ENCODE results near the gene APRT. TPM values are rescaled to one million over a fixed set of nuclear protein-coding genes. Genes with fewer than 3 reads are reported as not detected.
"Not testable (repeated sequence)": the region's sequence is repeated elsewhere in the genome, so short reads cannot be mapped to it uniquely, and the experiment has no call there.

APRT gene
- total and polyA plus RNA-seq, 2 donors, result 28.8 to 167 TPM

DNA sequence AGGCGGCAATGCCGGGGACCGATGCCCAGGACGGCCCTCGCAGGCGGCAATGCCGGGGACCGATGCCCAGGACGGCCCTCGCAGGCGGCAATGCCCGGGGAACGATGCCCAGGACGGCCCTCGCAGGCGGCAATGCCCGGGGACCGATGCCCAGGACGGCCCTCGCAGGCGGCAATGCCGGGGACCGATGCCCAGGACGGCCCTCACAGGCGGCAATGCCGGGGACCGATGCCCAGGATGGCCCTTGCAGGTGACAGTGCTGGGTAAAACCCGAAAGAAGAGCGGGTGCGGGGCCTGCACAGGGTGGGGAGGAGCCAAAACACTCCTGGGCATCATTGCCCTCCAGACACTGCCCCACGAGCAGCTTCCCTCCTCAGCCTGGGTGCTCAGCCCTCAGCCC, 11.9 kb upstream of the APRT start:
- not testable (repeated sequence) for H3K4me3 ChIP-seq (ENCODE audit: low read depth, low read length); DNase-seq (ENCODE audit: extremely low spot score); H3K27ac ChIP-seq (ENCODE audit: low read depth); H3K4me1 ChIP-seq (ENCODE audit: insufficient read depth); H3K36me3 ChIP-seq (ENCODE audit: insufficient read depth)
- 98% methylated on average over 28 of the region's 31 CpGs for WGBS

- Histone ChIP-seq H3K36me3 (ENCODE audit: insufficient read depth) (no peaks in the 10 kb centered on the region), H3K27ac (ENCODE audit: low read depth) (no peak overlapping the region), H3K4me3 (ENCODE audit: low read depth, low read length) (no peak overlapping the region), H3K4me1 (ENCODE audit: insufficient read depth) (no peaks in the 10 kb centered on the region)
- WGBS, result 94% methylated on average over 24 of the region's 24 CpGs
- DNase-seq (ENCODE audit: extremely low spot score), result no peak
Measured at GRCh38 chr16:88822281-88823040, 10.7 kb upstream of the APRT start.

DNA sequence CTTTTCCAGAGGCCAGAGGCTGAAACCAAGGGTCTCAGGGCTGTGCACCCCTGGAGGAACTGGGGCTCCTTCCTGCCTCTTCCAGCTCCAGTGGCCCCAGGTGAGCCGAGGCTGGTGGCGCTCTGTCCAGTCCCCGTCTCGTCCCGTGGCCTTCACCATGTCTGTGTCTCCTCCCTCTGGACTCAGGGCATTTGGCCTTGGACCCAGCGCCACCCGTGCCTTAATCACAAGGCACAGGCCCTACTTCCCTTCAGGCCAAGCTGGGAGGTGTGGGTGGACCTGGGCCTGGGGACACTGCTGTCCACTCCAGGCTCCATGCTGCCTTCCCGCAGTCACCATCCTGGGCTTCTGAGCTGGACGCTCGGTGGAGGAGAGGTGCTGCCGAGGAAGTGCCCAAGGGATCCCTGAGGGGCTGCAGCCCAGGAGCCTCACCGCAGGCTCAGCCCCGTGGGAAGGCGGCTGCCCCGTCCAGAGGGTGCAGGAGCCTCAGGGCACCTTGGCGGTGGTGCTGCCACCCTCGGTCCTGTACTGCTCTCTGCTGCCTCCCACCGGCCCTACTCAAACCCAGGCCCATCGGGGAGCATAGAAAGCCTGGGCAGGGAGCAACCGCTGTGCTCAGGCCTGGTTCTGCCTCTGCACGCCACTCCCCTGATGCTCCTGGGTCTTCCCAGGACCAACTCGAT, 9.6 kb upstream of the APRT start:
- Histone ChIP-seq H3K4me3 (ENCODE audit: low read depth, low read length) (no peak overlapping the region), H3K4me1 (ENCODE audit: insufficient read depth) (no peaks in the 10 kb centered on the region), H3K36me3 (ENCODE audit: insufficient read depth) (no peaks in the 10 kb centered on the region), H3K27ac (ENCODE audit: low read depth) (no peak overlapping the region)
- DNase-seq (ENCODE audit: extremely low spot score), result no peak
- 82% methylated on average over 22 of the region's 22 CpGs for WGBS

DNA sequence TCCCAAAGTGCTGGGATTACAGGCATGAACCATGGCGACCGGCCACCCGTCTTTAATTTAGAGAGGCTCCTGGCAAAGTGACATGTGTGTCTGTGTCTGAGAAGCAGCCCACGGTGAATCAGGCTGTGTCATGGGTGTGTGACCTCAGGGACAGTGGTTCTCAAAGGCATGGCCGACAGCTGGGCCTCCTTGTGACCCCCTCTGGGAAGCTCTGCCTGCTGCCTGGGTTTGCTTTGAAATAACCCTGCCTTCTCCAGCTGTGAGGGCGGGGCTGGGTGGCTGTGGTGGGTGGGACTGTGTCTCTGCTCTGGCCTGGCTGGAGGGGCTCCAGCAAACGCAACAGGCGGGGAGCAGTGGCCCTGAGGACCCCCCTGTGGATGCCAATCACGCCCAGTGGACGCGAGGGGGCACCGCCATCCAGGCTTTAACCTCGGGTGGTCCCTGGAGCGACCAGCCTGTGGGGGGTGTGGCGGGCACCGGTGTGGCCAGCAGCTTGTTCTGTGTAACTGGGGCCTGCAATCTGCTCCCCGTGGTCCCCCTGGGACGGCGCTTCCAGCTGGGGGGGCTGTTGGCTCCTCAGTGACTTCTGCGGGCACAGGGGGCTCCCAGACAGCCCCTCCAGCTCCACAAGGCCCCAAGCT, 8.8 kb upstream of the APRT start:
- no peak overlapping the region for H3K27ac ChIP-seq (ENCODE audit: low read depth)
- H3K36me3 ChIP-seq (ENCODE audit: insufficient read depth), result no peaks in the 10 kb centered on the region
- WGBS, result 78% methylated on average over 20 of the region's 20 CpGs
- no peak overlapping the region for H3K4me3 ChIP-seq (ENCODE audit: low read depth, low read length)
- H3K4me1 ChIP-seq (ENCODE audit: insufficient read depth), result no peaks in the 10 kb centered on the region
- no peak for DNase-seq (ENCODE audit: extremely low spot score)

- WGBS, result 81% methylated on average over 16 of the region's 16 CpGs
- no peak for DNase-seq (ENCODE audit: extremely low spot score)
- Histone ChIP-seq H3K4me1 (ENCODE audit: insufficient read depth) (no peaks in the 10 kb centered on the region), H3K27ac (ENCODE audit: low read depth) (no peak overlapping the region), H3K4me3 (ENCODE audit: low read depth, low read length) (no peak overlapping the region), H3K36me3 (ENCODE audit: insufficient read depth) (no peaks in the 10 kb centered on the region)
Measured at GRCh38 chr16:88819126-88819525, 7.4 kb upstream of the APRT start.

- no peak overlapping the region for H3K27ac ChIP-seq (ENCODE audit: low read depth)
- H3K4me3 ChIP-seq (ENCODE audit: low read depth, low read length), result no peak overlapping the region
- no peaks in the 10 kb centered on the region for H3K4me1 ChIP-seq (ENCODE audit: insufficient read depth)
- DNase-seq (ENCODE audit: extremely low spot score), result no peak
- no peaks in the 10 kb centered on the region for H3K36me3 ChIP-seq (ENCODE audit: insufficient read depth)
- 64% methylated on average over 18 of the region's 18 CpGs for WGBS
Measured at GRCh38 chr16:88818575-88818874, 6.8 kb upstream of the APRT start.

GRCh38 chr16:88817785-88818574, 6.3 kb upstream of the APRT start:
- 78% methylated on average over 40 of the region's 40 CpGs for WGBS
- DNase-seq (ENCODE audit: extremely low spot score), result no peak
- H3K4me3 ChIP-seq (ENCODE audit: low read depth, low read length), result no peak overlapping the region
- H3K4me1 ChIP-seq (ENCODE audit: insufficient read depth), result no peaks in the 10 kb centered on the region
- no peaks in the 10 kb centered on the region for H3K36me3 ChIP-seq (ENCODE audit: insufficient read depth)
- no peak overlapping the region for H3K27ac ChIP-seq (ENCODE audit: low read depth)

GRCh38 chr16:88816736-88817535, 5.2 kb upstream of the APRT start:
- Histone ChIP-seq H3K27ac (ENCODE audit: low read depth) (no peak overlapping the region), H3K4me1 (ENCODE audit: insufficient read depth) (no peaks in the 10 kb centered on the region), H3K36me3 (ENCODE audit: insufficient read depth) (no peaks in the 10 kb centered on the region), H3K4me3 (ENCODE audit: low read depth, low read length) (no peak overlapping the region)
- 83% methylated on average over 41 of the region's 41 CpGs for WGBS
- no peak for DNase-seq (ENCODE audit: extremely low spot score)

- DNase-seq (ENCODE audit: extremely low spot score), result no peak
- Histone ChIP-seq H3K4me1 (ENCODE audit: insufficient read depth) (no peaks in the 10 kb centered on the region), H3K27ac (ENCODE audit: low read depth) (no peak overlapping the region), H3K4me3 (ENCODE audit: low read depth, low read length) (no peak overlapping the region), H3K36me3 (ENCODE audit: insufficient read depth) (no peaks in the 10 kb centered on the region)
- 54% methylated on average over 19 of the region's 19 CpGs for WGBS
Measured at GRCh38 chr16:88815901-88816589, 4.3 kb upstream of the APRT start.

GRCh38 chr16:88815227-88815626, 3.5 kb upstream of the APRT start:
- H3K4me3 ChIP-seq (ENCODE audit: low read depth, low read length), result no peak overlapping the region
- H3K27ac ChIP-seq (ENCODE audit: low read depth), result no peak overlapping the region
- 81% methylated on average over 10 of the region's 10 CpGs for WGBS
- no peak for DNase-seq (ENCODE audit: extremely low spot score)
- H3K36me3 ChIP-seq (ENCODE audit: insufficient read depth), result no peaks in the 10 kb centered on the region
- H3K4me1 ChIP-seq (ENCODE audit: insufficient read depth), result no peaks in the 10 kb centered on the region

DNA sequence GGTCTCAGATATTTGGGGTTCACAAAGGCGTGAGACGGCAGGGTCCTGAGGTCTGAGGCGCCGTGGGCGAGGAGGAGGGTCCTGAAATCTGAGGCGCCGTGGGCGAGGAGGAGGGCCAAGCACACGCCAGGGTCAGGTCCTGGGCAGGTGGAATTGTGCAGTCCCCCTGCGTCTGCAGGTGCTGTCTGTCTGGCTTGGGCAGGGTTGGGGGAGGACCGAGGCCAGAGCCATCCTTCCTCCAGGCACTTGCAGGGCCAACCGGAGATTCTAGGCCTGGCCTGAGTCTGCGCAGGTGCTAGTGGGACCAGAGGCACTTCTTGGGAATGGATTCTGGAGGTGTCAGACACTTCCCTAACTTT, 2.4 kb upstream of the APRT start:
- 84% methylated on average over 13 of the region's 13 CpGs for WGBS

GRCh38 chr16:88813269-88814143, 1.8 kb upstream of the APRT start:
- Histone ChIP-seq H3K36me3 (ENCODE audit: insufficient read depth) (peaks cover 2% of the 10 kb centered on the region), H3K4me3 (ENCODE audit: low read depth, low read length) (no peak overlapping the region), H3K27ac (ENCODE audit: low read depth) (no peak overlapping the region), H3K4me1 (ENCODE audit: insufficient read depth) (no peaks in the 10 kb centered on the region)
- WGBS, result 60% methylated on average over 26 of the region's 26 CpGs
- no peak for DNase-seq (ENCODE audit: extremely low spot score)

More for the DNA sequence above, 2.4 kb upstream of the APRT start:
- H3K36me3 ChIP-seq (ENCODE audit: insufficient read depth), result no peaks in the 10 kb centered on the region
- no peaks in the 10 kb centered on the region for H3K4me1 ChIP-seq (ENCODE audit: insufficient read depth)
- no peak overlapping the region for H3K27ac ChIP-seq (ENCODE audit: low read depth)
- H3K4me3 ChIP-seq (ENCODE audit: low read depth, low read length), result no peak overlapping the region
- DNase-seq (ENCODE audit: extremely low spot score), result no peak
